ENCODE measurements around the gene SLC28A3.

SLC28A3 gene

DNA sequence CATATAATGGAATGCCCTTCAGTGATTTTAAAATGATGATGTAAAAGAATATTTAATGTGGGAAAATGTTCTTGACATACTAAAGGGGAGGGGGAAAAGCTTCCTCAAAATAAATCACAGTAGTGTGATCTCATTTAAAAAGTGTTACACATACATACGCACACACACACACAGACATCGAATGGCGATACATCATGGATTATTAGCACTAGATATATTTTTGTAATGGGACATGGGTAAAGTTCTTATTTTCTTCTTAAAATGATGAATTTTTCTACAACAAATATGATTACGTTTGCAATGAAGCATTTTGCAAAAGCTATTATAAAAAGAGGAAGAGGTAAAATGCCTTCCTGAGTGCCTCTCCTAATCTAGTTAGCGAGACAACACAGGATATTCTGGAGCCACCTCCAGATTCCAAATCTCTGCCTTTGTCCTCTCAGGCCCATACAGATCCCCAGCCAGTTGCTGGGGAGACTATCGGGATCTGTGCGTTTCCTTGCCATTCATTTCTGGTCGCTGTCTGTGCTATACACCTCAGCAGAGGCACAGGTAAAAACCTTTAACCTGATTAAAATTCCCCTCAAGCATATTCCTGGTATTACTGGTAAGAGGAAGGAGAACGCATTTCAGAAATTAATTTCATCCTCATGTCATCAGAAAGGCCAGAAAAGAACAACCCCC is 69.6 kb downstream of the SLC28A3 start:
- CTCF ChIA-PET = interaction anchor here (1.1 to 3.1 kb wide), 2 partner anchors 10 to 12 kb away, joined by 3 to 15 read pairs; no protein-coding TSS in a partner anchor
- POLR2A ChIA-PET = no interaction called here

DNA sequence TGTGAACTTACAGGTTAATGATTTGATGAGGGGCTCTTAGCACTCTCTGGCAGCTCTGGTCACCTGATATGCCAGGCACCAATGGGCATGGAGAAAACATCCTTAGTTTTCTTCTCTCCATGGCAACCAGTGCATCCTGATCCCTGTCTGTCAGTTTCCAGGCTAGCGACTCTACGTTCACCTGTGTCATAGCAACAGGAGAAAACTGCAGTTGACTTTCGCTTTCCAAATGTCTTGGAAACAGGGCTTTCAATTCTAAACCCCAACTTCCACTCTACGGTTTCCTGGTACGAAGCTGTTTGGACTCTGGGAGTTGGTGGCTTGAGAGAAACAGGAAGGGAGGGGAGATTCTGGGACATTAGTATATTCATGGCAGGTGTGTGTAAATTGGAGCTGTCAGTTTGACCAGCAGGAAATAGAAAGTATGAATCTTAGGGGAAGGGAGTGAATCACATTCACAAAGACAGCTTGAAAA is 74.4 kb downstream of the SLC28A3 start:
- peak; percentile 13 for DNase-seq (ENCODE audit: extremely low spot score)
- TF ChIP-seq, protein P1, sequence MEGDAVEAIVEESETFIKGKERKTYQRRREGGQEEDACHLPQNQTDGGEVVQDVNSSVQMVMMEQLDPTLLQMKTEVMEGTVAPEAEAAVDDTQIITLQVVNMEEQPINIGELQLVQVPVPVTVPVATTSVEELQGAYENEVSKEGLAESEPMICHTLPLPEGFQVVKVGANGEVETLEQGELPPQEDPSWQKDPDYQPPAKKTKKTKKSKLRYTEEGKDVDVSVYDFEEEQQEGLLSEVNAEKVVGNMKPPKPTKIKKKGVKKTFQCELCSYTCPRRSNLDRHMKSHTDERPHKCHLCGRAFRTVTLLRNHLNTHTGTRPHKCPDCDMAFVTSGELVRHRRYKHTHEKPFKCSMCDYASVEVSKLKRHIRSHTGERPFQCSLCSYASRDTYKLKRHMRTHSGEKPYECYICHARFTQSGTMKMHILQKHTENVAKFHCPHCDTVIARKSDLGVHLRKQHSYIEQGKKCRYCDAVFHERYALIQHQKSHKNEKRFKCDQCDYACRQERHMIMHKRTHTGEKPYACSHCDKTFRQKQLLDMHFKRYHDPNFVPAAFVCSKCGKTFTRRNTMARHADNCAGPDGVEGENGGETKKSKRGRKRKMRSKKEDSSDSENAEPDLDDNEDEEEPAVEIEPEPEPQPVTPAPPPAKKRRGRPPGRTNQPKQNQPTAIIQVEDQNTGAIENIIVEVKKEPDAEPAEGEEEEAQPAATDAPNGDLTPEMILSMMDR (IDR thresholded peaks at IDR 0.05; ENCODE audit: control extremely low read depth, extremely low read depth, low read depth, missing control alignments) = no peak
- ChIA-PET CTCF (interaction anchor here (1.0 to 1.6 kb wide), 6 partner anchors 9 to 334 kb away, joined by 3 to 5 read pairs (median 4); no protein-coding TSS in a partner anchor), POLR2A (interaction anchor here (0.5 to 0.6 kb wide), 3 partner anchors 303 to 306 kb away, joined by 3 to 8 read pairs (median 3); no protein-coding TSS in a partner anchor)

More for the DNA sequence above, 69.6 kb downstream of the SLC28A3 start:
- no peak for DNase-seq (ENCODE audit: extremely low spot score)
- TF ChIP-seq, protein P1 (IDR thresholded peaks at IDR 0.05; ENCODE audit: control extremely low read depth, extremely low read depth, low read depth, missing control alignments) = no peak

DNA sequence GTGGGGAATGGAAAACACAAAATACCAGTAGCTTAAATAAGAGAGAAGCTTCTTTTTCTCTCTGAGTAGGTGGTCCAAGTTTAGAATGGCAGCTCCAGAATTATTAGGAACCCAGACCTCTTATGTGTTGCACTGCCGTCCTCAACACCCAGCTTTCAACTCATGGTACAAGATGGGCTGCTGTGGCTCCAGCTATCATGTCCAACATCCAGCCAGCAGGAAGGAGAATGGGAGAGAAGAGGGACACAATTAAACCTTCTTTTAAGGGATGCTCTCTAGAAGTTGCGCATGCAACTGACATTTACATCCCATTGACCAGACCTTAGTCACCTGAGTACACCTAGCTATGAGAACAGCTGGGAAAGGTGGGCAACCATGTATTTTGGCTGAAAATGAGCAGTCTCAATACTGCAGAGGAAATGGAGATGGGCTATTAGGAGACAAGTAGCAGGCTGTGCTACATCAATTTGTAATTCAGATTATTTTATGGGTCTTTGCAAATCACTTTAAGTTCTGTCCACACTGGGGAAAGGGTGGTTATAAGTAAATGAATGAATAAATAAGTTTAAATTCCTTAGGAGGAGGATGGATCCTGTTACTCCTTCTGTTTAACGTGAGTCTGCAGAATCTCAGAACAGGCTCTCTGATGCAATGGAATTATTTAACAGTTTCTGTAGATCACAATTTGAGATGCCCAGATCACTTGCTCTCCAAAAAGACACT is 76.1 kb downstream of the SLC28A3 start:
- TF ChIP-seq, protein P1 (IDR thresholded peaks at IDR 0.05; ENCODE audit: control extremely low read depth, extremely low read depth, low read depth, missing control alignments) = no peak
- DNase-seq (ENCODE audit: extremely low spot score) = no peak
- CTCF ChIA-PET = interaction anchor here (1.1 to 2.5 kb wide), 8 partner anchors 12 to 327 kb away, joined by 3 to 12 read pairs (median 6); no protein-coding TSS in a partner anchor
- POLR2A ChIA-PET = interaction anchor here (0.6 to 0.7 kb wide), 2 partner anchors 146 to 303 kb away, joined by 3 read pairs; no protein-coding TSS in a partner anchor

DNA sequence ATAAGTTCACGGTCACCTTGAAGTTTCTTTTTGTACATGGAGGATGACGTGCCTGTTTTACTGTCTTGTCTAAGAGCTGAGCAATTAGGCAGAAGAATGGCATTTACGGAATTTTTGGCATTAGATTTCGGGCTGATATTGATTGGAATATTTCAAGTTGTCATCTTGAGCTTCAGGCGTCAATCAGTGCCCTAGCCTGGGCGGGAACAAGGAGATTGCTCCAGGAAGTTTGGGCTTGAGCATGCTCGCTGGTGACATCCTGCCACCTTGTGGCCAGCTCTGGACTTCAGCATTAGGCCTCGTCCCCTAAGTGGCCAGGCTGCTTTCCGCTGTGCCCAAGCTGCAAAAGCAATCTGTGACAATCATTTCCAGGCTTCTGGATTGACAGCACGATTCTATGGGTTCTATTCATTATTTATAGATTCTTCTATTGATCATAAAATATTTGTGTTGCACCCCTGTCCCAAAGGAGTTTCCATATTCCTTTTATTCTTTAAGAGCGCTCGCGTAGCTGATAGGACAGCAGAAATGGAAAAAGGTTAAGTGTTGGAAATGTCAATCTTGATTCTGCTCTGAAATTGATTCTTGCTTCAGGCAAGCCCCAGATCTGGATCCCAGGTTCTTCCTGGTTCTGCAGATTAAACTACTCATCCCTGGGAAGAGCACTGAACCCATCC is 79.3 kb downstream of the SLC28A3 start:
- TF ChIP-seq, protein P1 (IDR thresholded peaks at IDR 0.05; ENCODE audit: control extremely low read depth, extremely low read depth, low read depth, missing control alignments) = peak; percentile 87
- CTCF ChIA-PET = interaction anchor here (0.7 to 2.9 kb wide), 48 partner anchors 8 to 350 kb away, joined by 3 to 15 read pairs (median 6); partner anchors contain the start of gene KIF27

DNA sequence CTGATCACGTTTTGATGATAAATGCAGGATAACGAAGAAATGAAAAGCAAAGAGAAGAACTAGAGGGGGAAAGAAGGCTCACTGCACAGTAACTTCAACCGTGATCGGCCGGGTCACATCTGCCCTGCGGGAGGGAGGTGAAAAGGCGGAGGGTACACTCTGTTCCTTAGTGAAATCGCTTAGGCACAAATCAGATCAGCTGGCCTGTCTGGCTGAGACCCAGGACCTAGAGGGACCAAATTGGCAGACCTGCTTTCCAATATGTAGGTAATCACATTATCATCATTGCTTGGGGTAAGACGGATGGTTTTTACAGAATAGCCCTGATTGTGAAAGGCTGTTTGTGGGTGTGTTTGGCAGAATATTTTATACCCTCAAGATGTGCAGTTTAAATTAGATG is 82.2 kb downstream of the SLC28A3 start:
- POLR2A ChIA-PET = no interaction called here
- CTCF ChIA-PET = interaction anchor here (1.3 kb wide), 1 partner anchor 321 kb away, joined by 4 read pairs; no protein-coding TSS in a partner anchor
- TF ChIP-seq, protein P1 (IDR thresholded peaks at IDR 0.05; ENCODE audit: control extremely low read depth, extremely low read depth, low read depth, missing control alignments) = no peak
- DNase-seq (ENCODE audit: extremely low spot score) = no peak

More for the DNA sequence above, 79.3 kb downstream of the SLC28A3 start:
- POLR2A ChIA-PET = no interaction called here
- DNase-seq (ENCODE audit: extremely low spot score) = peak; percentile 64

DNA sequence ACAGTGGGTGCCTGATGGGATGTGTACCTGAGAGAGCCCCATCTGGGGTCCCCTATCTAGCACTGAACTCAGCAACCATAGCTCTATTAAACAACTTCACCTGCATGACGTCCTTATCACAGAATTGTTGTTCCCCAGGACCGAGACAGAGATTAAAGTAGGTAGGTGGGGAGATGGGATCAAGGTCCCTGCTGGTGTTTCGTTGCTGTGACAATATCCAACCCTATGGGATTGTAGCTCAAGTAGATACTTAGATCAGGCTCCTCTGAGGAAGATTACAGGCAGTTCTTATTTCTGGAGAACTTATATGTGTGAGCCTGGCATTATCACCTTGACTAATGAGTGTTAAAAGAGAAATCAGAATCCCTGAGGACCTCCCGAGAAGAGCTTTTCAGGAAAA is 84.9 kb downstream of the SLC28A3 start:
- DNase-seq (ENCODE audit: extremely low spot score) = no peak
- POLR2A ChIA-PET = no interaction called here
- CTCF ChIA-PET = interaction anchor here (0.7 to 1.4 kb wide), 5 partner anchors 21 to 334 kb away, joined by 3 read pairs; partner anchors contain the start of gene KIF27
- TF ChIP-seq, protein P1 (IDR thresholded peaks at IDR 0.05; ENCODE audit: control extremely low read depth, extremely low read depth, low read depth, missing control alignments) = no peak
